HepG2 (cell line): ENCODE data around the gene NKAIN2. TPM values are rescaled to one million over a fixed set of nuclear protein-coding genes. Genes with fewer than 3 reads are reported as not detected.

ENCODE experiments used
- ATAC-seq: fragments of 200-7000 bp; cut with Tn5 transposase; 3 replicates; pipeline ENCODE4 v1.9.1; 2020; ENCODE audit warnings: mild to moderate bottlenecking, moderate library complexity
- BruUV-seq: library from RNA; stranded (reverse); fragments of 400-500 nt; replicated peaks from 2 replicates; lab custom pipeline; 2021; lab: Mats Ljungman, UMichigan
- CTCF ChIA-PET: fragments of 300-600 bp; formaldehyde crosslinking; extraction: SDS; loops from one replicate; lab custom pipeline; 2021; ENCODE audit warnings: low total read pairs, inconsistent platforms, low intra/inter-chr PET ratio; lab: Yijun Ruan, JAX
- POLR2A ChIA-PET: fragments of 350-600 bp; sonication (Branson Sonifier 250); formaldehyde crosslinking; loops from one replicate; lab custom pipeline; 2020; ENCODE audit warnings: antibody characterized with exemption, inconsistent platforms; lab: Yijun Ruan, JAX
- DNase-seq: peaks from one replicate; pipeline ENCODE4 v3.0.0-alpha.2; 2015; ENCODE audit warnings: low spot score
- FAIRE-seq: peaks from 3 replicates; lab custom pipeline; 2011; peaks lifted over from hg19 to GRCh38; lab: Jason Lieb, UNC
- H2AFZ ChIP-seq: one replicate; pipeline ENCODE4 v1.6.1; 2011; ENCODE audit warnings: low read length, inconsistent platforms
- H3K27ac ChIP-seq: fragments of 300-600 bp; 3 replicates; pipeline ENCODE4 v1.8.0; 2011; ENCODE audit warnings: mixed run types, mild to moderate bottlenecking, mixed read lengths, low read length, inconsistent platforms; ENCODE audit not compliant: insufficient read depth; ENCODE audit errors: extremely low read length
- H3K27me3 ChIP-seq, 2 experiments: fragments of 200-600 bp in 1 of 2; 2 replicates in 1 of 2; 3 replicates in 1 of 2; pipeline versions ENCODE4 v1.6.0 to v1.8.0; 2011; ENCODE audit warnings: low read length in 2 of 2, mild to moderate bottlenecking in 2 of 2, moderate library complexity in 2 of 2, inconsistent platforms in 1 of 2; ENCODE audit not compliant: insufficient read depth in 2 of 2, control insufficient read depth in 1 of 2
- H3K36me3 ChIP-seq, 2 experiments: fragments of 200-600 bp in 1 of 2; replicated peaks in 1 of 2; 2 replicates in 1 of 2; 3 replicates in 1 of 2; pipeline versions ENCODE4 v1.5.1 to v1.8.0; 2011; ENCODE audit warnings: low read length in 2 of 2, inconsistent platforms in 1 of 2; ENCODE audit not compliant: insufficient read depth in 2 of 2, control insufficient read depth in 1 of 2
- H3K4me1 ChIP-seq: 2 replicates; pipeline ENCODE4 v1.5.1; 2012; ENCODE audit warnings: low read length, inconsistent platforms; ENCODE audit not compliant: insufficient read depth
- H3K4me2 ChIP-seq: 2 replicates; pipeline ENCODE4 v1.6.0; 2011; ENCODE audit warnings: low read depth, low read length, inconsistent platforms
- H3K4me3 ChIP-seq, 3 experiments: fragments of 200-600 bp in 1 of 3; sonication (generic), shearing (Covaris generic) in 1 of 3; replicated peaks in 1 of 3; 2 replicates each; pipeline ENCODE4 v1.5.1; 2011 to 2016; ENCODE audit warnings: low read length in 3 of 3, inconsistent platforms in 2 of 3, low read depth in 2 of 3, mild to moderate bottlenecking in 2 of 3, control low read depth in 1 of 3, mixed read lengths in 1 of 3; ENCODE audit not compliant: insufficient read depth in 1 of 3
- H3K79me2 ChIP-seq: one replicate; pipeline ENCODE4 v1.6.1; 2011; ENCODE audit warnings: low read length, inconsistent platforms; ENCODE audit not compliant: insufficient read depth
- H3K9ac ChIP-seq: 2 replicates; pipeline ENCODE4 v1.6.0; 2011; ENCODE audit warnings: mild to moderate bottlenecking, low read depth, low read length, inconsistent platforms; ENCODE audit not compliant: insufficient read depth
- H3K9me3 ChIP-seq: 2 replicates; pipeline ENCODE4 v1.5.1; 2012; ENCODE audit warnings: mild to moderate bottlenecking, low read length
- H4K20me1 ChIP-seq: 2 replicates; pipeline ENCODE4 v1.6.0; 2011; ENCODE audit warnings: inconsistent platforms, mild to moderate bottlenecking, low read length, moderate library complexity; ENCODE audit not compliant: insufficient read depth
- CCDC6 ChIP-seq: sonication (generic); formaldehyde crosslinking; IDR thresholded peaks from 2 replicates; pipeline ENCODE4 v1.8.1; 2022; ENCODE audit warnings: mild to moderate bottlenecking, missing genetic modification reagents, moderate library complexity
- FOXC1 ChIP-seq: sonication (generic); formaldehyde crosslinking; IDR thresholded peaks from 2 replicates; pipeline ENCODE4 v1.8.0; 2022; ENCODE audit warnings: mild to moderate bottlenecking, missing genetic modification reagents, borderline replicate concordance
- NONO ChIP-seq, 2 experiments: fragments of 450-650 bp in 1 of 2; sonication (generic) in 1 of 2; formaldehyde crosslinking in 1 of 2; IDR thresholded peaks in 1 of 2; conservative IDR thresholded peaks in 1 of 2; 2 replicates each; pipeline versions ENCODE4 v1.6.1 to v1.8.0; 2017 to 2022; ENCODE audit warnings: mild to moderate bottlenecking in 1 of 2, missing genetic modification reagents in 1 of 2, moderate library complexity in 1 of 2
- SUZ12 ChIP-seq: fragments of 150-350 bp; IDR thresholded peaks from 2 replicates; pipeline ENCODE4 v1.6.1; 2014; ENCODE audit warnings: low read depth, low read length
- ZFP36L2 ChIP-seq: sonication (generic); formaldehyde crosslinking; IDR thresholded peaks from 2 replicates; pipeline ENCODE4 v1.4.0; 2020; ENCODE audit warnings: missing genetic modification reagents
- ZFX ChIP-seq: sonication (generic); formaldehyde crosslinking; IDR thresholded peaks from 2 replicates; pipeline ENCODE4 v1.4.0; 2020; ENCODE audit warnings: mild to moderate bottlenecking, low read depth, missing genetic modification reagents, moderate library complexity
- ZNF484 ChIP-seq: sonication (generic); formaldehyde crosslinking; IDR thresholded peaks from 2 replicates; pipeline ENCODE4 v1.5.1; 2020; ENCODE audit warnings: mild to moderate bottlenecking, low read depth, missing genetic modification reagents, borderline replicate concordance
- ZNF563 ChIP-seq: sonication (generic); formaldehyde crosslinking; IDR thresholded peaks from 2 replicates; pipeline ENCODE4 v1.8.0; 2022; ENCODE audit warnings: mild to moderate bottlenecking, moderate library complexity, missing genetic modification reagents
- ZNF570 ChIP-seq: sonication (generic); formaldehyde crosslinking; IDR thresholded peaks from 2 replicates; pipeline ENCODE4 v1.4.0; 2020; ENCODE audit warnings: mild to moderate bottlenecking, missing genetic modification reagents, borderline replicate concordance
- ZNF761 ChIP-seq: sonication (generic); formaldehyde crosslinking; conservative IDR thresholded peaks from 2 replicates; pipeline ENCODE4 v1.4.0; 2020; ENCODE audit warnings: mild to moderate bottlenecking, missing genetic modification reagents
- ZNF878 ChIP-seq: sonication (generic); formaldehyde crosslinking; IDR thresholded peaks from 2 replicates; pipeline ENCODE4 v1.8.1; 2023; ENCODE audit warnings: mild to moderate bottlenecking, missing genetic modification reagents, moderate library complexity
- ZSCAN31 ChIP-seq: sonication (generic); formaldehyde crosslinking; IDR thresholded peaks from 2 replicates; pipeline ENCODE4 v1.5.0; 2020; ENCODE audit warnings: low read depth, mild to moderate bottlenecking, missing genetic modification reagents
- WGBS: methylation state at CpG from one replicate; pipeline ENCODE4 v1.1.6; 2017; ENCODE audit warnings: low lambda C conversion rate; 5-methylcytosine and 5-hydroxymethylcytosine counted together
- in situ Hi-C: cut with HindIII; loops from 2 replicates; pipeline ENCODE4 v1.10.0; 2017; ENCODE audit warnings: low pct_unique_long_range_greater_than_20kb; ENCODE audit not compliant: extremely low pct_ligation_motif_present
- intact Hi-C: fragments of 100-400 bp; cut with micrococcal nuclease; formaldehyde crosslinking; loops from one replicate; pipeline ENCODE4 v1.10.0; 2022; ENCODE audit not compliant: unreplicated experiment
- polyA plus RNA-seq, 8 experiments: library from polyadenylated mRNA; depleted of rRNA in 3 of 8; stranded (reverse) in 7 of 8; unstranded in 1 of 8; fragments of >200 nt; fragmentation: Illumina TruSeq in 4 of 8; extraction: Trizol in 4 of 8; gene quantifications; 2 replicates each; pipeline versions ENCODE4 v1.2.1 to v1.2.3, GENCODE V29; 2011 to 2016; ENCODE audit warnings: low read depth in 4 of 8, missing spikeins in 1 of 8, mixed read lengths in 1 of 8; ENCODE audit not compliant: insufficient read depth in 1 of 8
- total RNA-seq, 5 experiments: library from RNA; depleted of rRNA; stranded (reverse); fragments of >200 nt; fragmentation: Illumina TruSeq; extraction: Trizol; gene quantifications; 2 replicates each; pipeline ENCODE4 v1.2.3, GENCODE V29; 2016; ENCODE audit warnings: low read depth in 1 of 5
- TF ChIP-seq, protein P1 (sequence below): fragments of 450-650 bp; IDR thresholded peaks from 2 replicates; pipeline ENCODE4 v1.6.1; 2017; ENCODE audit warnings: mild to moderate bottlenecking
- TF ChIP-seq, protein P2 (sequence below): sonication (generic); formaldehyde crosslinking; IDR thresholded peaks from 2 replicates; pipeline ENCODE4 v1.5.0; 2020; ENCODE audit warnings: mild to moderate bottlenecking, missing genetic modification reagents, borderline replicate concordance

The NKAIN2 gene
- total and polyA plus RNA-seq, 2 of the 13 experiments (the other 11 are each of a cell fraction or from before 2014, with no cell fraction given): not detected

DNA sequence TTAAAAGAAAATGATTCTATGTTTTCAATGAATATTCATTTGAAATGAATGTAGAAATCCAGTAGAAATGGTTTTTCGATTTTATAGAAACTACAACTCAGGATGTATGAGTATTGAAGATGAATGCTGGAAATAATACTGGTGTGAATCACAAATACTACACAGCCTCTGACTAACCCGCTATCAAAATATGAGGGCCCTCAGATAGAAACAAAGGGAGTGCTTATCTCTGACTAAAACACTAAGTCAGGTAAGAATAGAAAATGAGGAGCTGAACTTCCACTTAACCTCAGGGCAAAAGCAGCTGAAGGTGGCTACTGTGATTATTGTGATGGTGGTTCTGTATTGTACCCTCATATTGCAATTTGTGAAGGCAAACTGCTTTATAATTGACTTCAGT, 937.7 kb downstream of the NKAIN2 start:
- Histone ChIP-seq H2AFZ (no peak overlapping the region), H4K20me1 (no peaks in the 10 kb centered on the region), H3K4me1 (no peaks in the 10 kb centered on the region), H3K36me3 (no peaks in the 10 kb centered on the region), H3K27ac (no peak overlapping the region), H3K4me2 (no peak overlapping the region), H3K9ac (no peak overlapping the region), H3K79me2 (no peaks in the 10 kb centered on the region), H3K4me3 (no peak overlapping the region), H3K27me3 (no peaks in the 10 kb centered on the region), H3K9me3 (0 out of 2 replicates have a peak, but pooled peaks cover 3% of the 10 kb centered on the region)
- ATAC-seq (no peak), DNase-seq (no peak), FAIRE-seq (no peak)
- no TSS peak for BruUV-seq
- intact Hi-C loops (no loop called here), in situ Hi-C loops (no loop called here)
- CTCF ChIA-PET: no interaction called here
- WGBS: 9% methylated on average over 2 of the region's 2 CpGs
- POLR2A ChIA-PET: no interaction called here
- TF ChIP-seq, protein P1, sequence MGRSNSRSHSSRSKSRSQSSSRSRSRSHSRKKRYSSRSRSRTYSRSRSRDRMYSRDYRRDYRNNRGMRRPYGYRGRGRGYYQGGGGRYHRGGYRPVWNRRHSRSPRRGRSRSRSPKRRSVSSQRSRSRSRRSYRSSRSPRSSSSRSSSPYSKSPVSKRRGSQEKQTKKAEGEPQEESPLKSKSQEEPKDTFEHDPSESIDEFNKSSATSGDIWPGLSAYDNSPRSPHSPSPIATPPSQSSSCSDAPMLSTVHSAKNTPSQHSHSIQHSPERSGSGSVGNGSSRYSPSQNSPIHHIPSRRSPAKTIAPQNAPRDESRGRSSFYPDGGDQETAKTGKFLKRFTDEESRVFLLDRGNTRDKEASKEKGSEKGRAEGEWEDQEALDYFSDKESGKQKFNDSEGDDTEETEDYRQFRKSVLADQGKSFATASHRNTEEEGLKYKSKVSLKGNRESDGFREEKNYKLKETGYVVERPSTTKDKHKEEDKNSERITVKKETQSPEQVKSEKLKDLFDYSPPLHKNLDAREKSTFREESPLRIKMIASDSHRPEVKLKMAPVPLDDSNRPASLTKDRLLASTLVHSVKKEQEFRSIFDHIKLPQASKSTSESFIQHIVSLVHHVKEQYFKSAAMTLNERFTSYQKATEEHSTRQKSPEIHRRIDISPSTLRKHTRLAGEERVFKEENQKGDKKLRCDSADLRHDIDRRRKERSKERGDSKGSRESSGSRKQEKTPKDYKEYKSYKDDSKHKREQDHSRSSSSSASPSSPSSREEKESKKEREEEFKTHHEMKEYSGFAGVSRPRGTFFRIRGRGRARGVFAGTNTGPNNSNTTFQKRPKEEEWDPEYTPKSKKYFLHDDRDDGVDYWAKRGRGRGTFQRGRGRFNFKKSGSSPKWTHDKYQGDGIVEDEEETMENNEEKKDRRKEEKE: no peak
- TF ChIP-seq, protein P2, sequence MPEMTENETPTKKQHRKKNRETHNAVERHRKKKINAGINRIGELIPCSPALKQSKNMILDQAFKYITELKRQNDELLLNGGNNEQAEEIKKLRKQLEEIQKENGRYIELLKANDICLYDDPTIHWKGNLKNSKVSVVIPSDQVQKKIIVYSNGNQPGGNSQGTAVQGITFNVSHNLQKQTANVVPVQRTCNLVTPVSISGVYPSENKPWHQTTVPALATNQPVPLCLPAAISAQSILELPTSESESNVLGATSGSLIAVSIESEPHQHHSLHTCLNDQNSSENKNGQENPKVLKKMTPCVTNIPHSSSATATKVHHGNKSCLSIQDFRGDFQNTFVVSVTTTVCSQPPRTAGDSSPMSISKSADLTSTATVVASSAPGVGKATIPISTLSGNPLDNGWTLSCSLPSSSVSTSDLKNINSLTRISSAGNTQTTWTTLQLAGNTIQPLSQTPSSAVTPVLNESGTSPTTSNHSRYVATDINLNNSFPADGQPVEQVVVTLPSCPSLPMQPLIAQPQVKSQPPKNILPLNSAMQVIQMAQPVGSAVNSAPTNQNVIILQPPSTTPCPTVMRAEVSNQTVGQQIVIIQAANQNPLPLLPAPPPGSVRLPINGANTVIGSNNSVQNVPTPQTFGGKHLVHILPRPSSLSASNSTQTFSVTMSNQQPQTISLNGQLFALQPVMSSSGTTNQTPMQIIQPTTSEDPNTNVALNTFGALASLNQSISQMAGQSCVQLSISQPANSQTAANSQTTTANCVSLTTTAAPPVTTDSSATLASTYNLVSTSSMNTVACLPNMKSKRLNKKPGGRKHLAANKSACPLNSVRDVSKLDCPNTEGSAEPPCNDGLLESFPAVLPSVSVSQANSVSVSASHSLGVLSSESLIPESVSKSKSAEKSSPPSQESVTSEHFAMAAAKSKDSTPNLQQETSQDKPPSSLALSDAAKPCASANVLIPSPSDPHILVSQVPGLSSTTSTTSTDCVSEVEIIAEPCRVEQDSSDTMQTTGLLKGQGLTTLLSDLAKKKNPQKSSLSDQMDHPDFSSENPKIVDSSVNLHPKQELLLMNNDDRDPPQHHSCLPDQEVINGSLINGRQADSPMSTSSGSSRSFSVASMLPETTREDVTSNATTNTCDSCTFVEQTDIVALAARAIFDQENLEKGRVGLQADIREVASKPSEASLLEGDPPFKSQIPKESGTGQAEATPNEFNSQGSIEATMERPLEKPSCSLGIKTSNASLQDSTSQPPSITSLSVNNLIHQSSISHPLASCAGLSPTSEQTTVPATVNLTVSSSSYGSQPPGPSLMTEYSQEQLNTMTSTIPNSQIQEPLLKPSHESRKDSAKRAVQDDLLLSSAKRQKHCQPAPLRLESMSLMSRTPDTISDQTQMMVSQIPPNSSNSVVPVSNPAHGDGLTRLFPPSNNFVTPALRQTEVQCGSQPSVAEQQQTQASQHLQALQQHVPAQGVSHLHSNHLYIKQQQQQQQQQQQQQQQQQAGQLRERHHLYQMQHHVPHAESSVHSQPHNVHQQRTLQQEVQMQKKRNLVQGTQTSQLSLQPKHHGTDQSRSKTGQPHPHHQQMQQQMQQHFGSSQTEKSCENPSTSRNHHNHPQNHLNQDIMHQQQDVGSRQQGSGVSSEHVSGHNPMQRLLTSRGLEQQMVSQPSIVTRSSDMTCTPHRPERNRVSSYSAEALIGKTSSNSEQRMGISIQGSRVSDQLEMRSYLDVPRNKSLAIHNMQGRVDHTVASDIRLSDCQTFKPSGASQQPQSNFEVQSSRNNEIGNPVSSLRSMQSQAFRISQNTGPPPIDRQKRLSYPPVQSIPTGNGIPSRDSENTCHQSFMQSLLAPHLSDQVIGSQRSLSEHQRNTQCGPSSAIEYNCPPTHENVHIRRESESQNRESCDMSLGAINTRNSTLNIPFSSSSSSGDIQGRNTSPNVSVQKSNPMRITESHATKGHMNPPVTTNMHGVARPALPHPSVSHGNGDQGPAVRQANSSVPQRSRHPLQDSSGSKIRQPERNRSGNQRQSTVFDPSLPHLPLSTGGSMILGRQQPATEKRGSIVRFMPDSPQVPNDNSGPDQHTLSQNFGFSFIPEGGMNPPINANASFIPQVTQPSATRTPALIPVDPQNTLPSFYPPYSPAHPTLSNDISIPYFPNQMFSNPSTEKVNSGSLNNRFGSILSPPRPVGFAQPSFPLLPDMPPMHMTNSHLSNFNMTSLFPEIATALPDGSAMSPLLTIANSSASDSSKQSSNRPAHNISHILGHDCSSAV (CRISPR knock-in tag): no peak
- TF ChIP-seq ZFX (no peak), FOXC1 (CRISPR knock-in tag) (no peak), SUZ12 (no peak), ZNF563 (CRISPR knock-in tag) (no peak), ZNF484 (CRISPR knock-in tag) (no peak), CCDC6 (CRISPR knock-in tag) (no peak), ZFP36L2 (CRISPR knock-in tag) (no peak), ZNF570 (CRISPR knock-in tag) (no peak), ZNF878 (no peak), ZNF761 (CRISPR knock-in tag) (no peak), NONO (IDR thresholded peaks at IDR 0.05) (no peak), NONO (CRISPR knock-in tag; conservative IDR thresholded peaks at IDR 0.05) (no peak), ZSCAN31 (CRISPR knock-in tag) (no peak)
